ENCODE data around the gene ADGRF3.

- TF ChIP-seq, protein P1, sequence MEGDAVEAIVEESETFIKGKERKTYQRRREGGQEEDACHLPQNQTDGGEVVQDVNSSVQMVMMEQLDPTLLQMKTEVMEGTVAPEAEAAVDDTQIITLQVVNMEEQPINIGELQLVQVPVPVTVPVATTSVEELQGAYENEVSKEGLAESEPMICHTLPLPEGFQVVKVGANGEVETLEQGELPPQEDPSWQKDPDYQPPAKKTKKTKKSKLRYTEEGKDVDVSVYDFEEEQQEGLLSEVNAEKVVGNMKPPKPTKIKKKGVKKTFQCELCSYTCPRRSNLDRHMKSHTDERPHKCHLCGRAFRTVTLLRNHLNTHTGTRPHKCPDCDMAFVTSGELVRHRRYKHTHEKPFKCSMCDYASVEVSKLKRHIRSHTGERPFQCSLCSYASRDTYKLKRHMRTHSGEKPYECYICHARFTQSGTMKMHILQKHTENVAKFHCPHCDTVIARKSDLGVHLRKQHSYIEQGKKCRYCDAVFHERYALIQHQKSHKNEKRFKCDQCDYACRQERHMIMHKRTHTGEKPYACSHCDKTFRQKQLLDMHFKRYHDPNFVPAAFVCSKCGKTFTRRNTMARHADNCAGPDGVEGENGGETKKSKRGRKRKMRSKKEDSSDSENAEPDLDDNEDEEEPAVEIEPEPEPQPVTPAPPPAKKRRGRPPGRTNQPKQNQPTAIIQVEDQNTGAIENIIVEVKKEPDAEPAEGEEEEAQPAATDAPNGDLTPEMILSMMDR (IDR thresholded peaks at IDR 0.05 in 2 of 3, conservative IDR thresholded peaks at IDR 0.05 in 1 of 3; ENCODE audit: borderline replicate concordance in 1 of 3, insufficient read depth in 1 of 3, low read depth in 2 of 3, low read length in 2 of 3) = peak; percentile 86 to 93 (median 88)
- TF ChIP-seq POLR2A (IDR thresholded peaks at IDR 0.05; ENCODE audit: borderline replicate concordance, extremely low read depth, insufficient read depth, insufficient read length) = no peak
- TF ChIP-seq SRF (IDR thresholded peaks at IDR 0.05; ENCODE audit: low read depth) = no peak
- TF ChIP-seq RAD21 (IDR thresholded peaks at IDR 0.05; ENCODE audit: low read depth) = peak; percentile 85
- no peak for TF ChIP-seq EZH2phosphoT487 (IDR thresholded peaks at IDR 0.05; ENCODE audit: borderline replicate concordance)
- TF ChIP-seq EGR1 (IDR thresholded peaks at IDR 0.05; ENCODE audit: low read depth) = no peak
- TF ChIP-seq ATF3 (IDR thresholded peaks at IDR 0.05) = no peak
- TF ChIP-seq TCF7L2 (IDR thresholded peaks at IDR 0.05; ENCODE audit: borderline replicate concordance, extremely low read depth, insufficient read depth, insufficient read length) = no peak
Observed at GRCh38 chr2:26330114-26330549, 16.5 kb downstream of the ADGRF3 start.
